ENCODE measurements around the gene DNAJB7.

- TF ChIP-seq CTCF (IDR thresholded peaks at IDR 0.05) (no peak), POLR2A (IDR thresholded peaks at IDR 0.05) (no peak)
Measured at GRCh38 chr22:40862013-40862412, at the start of gene DNAJB7.

Measured in thyroid gland (tissue), 4 donors.